Measurements from ENCODE around the gene C17orf100.

GRCh38 chr17:6636105-6636504, 15.5 kb upstream of the C17orf100 start:
- no peak for TF ChIP-seq CTCF (IDR thresholded peaks at IDR 0.05)
- TF ChIP-seq EP300 (IDR thresholded peaks at IDR 0.05) = no peak
- no peak for TF ChIP-seq POLR2AphosphoS5 (IDR thresholded peaks at IDR 0.05)
